Neuronal stem cell (in vitro differentiated cells): ENCODE data around the gene ROCK1.

Source experiments
- DNase-seq: peaks from one replicate; pipeline ENCODE4 v3.0.0-alpha.2; 2013; ENCODE audit warnings: low spot score
- H2AFZ ChIP-seq: one replicate; pipeline ENCODE4 v1.6.1; 2013; ENCODE audit warnings: mild to moderate bottlenecking, low read length, inconsistent platforms
- H2AK5ac ChIP-seq: 2 replicates; pipeline ENCODE4 v1.6.1; 2013; ENCODE audit warnings: low read depth, mild to moderate bottlenecking, inconsistent platforms, low read length, moderate library complexity, mixed read lengths
- H2BK120ac ChIP-seq: 2 replicates; pipeline ENCODE4 v1.6.1; 2013; ENCODE audit warnings: low read depth, mild to moderate bottlenecking, inconsistent platforms, low read length, moderate library complexity, mixed read lengths
- H2BK12ac ChIP-seq: one replicate; pipeline ENCODE4 v1.6.1; 2013; ENCODE audit warnings: low read length, inconsistent platforms
- H2BK15ac ChIP-seq: 2 replicates; pipeline ENCODE4 v1.6.1; 2013; ENCODE audit warnings: mild to moderate bottlenecking, low read length, inconsistent platforms, mixed read lengths
- H2BK5ac ChIP-seq: one replicate; pipeline ENCODE4 v1.6.1; 2013; ENCODE audit warnings: inconsistent platforms, mild to moderate bottlenecking, low read length, moderate library complexity
- H3K14ac ChIP-seq: one replicate; pipeline ENCODE4 v1.6.1; 2013; ENCODE audit warnings: low read length, inconsistent platforms
- H3K18ac ChIP-seq: 2 replicates; pipeline ENCODE4 v1.6.1; 2013; ENCODE audit warnings: low read length, inconsistent platforms
- H3K23ac ChIP-seq: 2 replicates; pipeline ENCODE4 v1.6.1; 2013; ENCODE audit warnings: low read depth, mild to moderate bottlenecking, mixed read lengths, low read length, inconsistent platforms; ENCODE audit not compliant: poor library complexity
- H3K27ac ChIP-seq: replicated peaks from 3 replicates; pipeline ENCODE4 v1.5.1; 2013; ENCODE audit warnings: low read length, inconsistent platforms
- H3K27me3 ChIP-seq, 3 experiments: 2 replicates each; pipeline ENCODE4 v1.6.1; 2013; ENCODE audit warnings: low read length in 3 of 3, mild to moderate bottlenecking in 2 of 3, inconsistent platforms in 1 of 3, low read depth in 1 of 3, mixed read lengths in 1 of 3, moderate library complexity in 1 of 3; ENCODE audit not compliant: control insufficient read depth in 3 of 3, insufficient read depth in 3 of 3
- H3K36me3 ChIP-seq, 2 donors: replicated peaks in 1 of 2; 2 replicates each; pipeline ENCODE4 v1.6.1; 2013; ENCODE audit warnings: low read length in 2 of 2; ENCODE audit not compliant: control insufficient read depth in 2 of 2, insufficient read depth in 2 of 2
- H3K4ac ChIP-seq: 2 replicates; pipeline ENCODE4 v1.6.1; 2013; ENCODE audit warnings: inconsistent platforms, mild to moderate bottlenecking, low read length, moderate library complexity
- H3K4me1 ChIP-seq, 2 donors: 1 replicate in 1 of 2; 2 replicates in 1 of 2; pipeline ENCODE4 v1.6.1; 2013; ENCODE audit warnings: low read length in 2 of 2, low read depth in 1 of 2; ENCODE audit not compliant: control insufficient read depth in 2 of 2, insufficient read depth in 1 of 2
- H3K4me2 ChIP-seq: one replicate; pipeline ENCODE4 v1.6.1; 2013; ENCODE audit warnings: mild to moderate bottlenecking, low read length, inconsistent platforms; ENCODE audit not compliant: insufficient read depth, poor library complexity, severe bottlenecking
- H3K4me3 ChIP-seq, 2 donors: 2 replicates each; pipeline ENCODE4 v1.5.1; 2013; ENCODE audit warnings: low read length in 2 of 2, mild to moderate bottlenecking in 2 of 2, inconsistent platforms in 1 of 2, moderate library complexity in 1 of 2
- H3K79me1 ChIP-seq: one replicate; pipeline ENCODE4 v1.6.1; 2013; ENCODE audit warnings: low read depth, mild to moderate bottlenecking, inconsistent platforms, low read length, moderate library complexity
- H3K9ac ChIP-seq: one replicate; pipeline ENCODE4 v1.6.1; 2013; ENCODE audit warnings: mild to moderate bottlenecking, low read depth, low read length, inconsistent platforms; ENCODE audit not compliant: poor library complexity
- H3K9me3 ChIP-seq, 2 donors: replicated peaks in 1 of 2; 2 replicates each; pipeline versions ENCODE3 to v1.6.1; 2013; ENCODE audit warnings: low read length in 2 of 2, mild to moderate bottlenecking in 2 of 2, inconsistent platforms in 1 of 2, low read depth in 1 of 2, mixed read lengths in 1 of 2, moderate library complexity in 1 of 2; ENCODE audit not compliant: control insufficient read depth in 2 of 2, insufficient read depth in 1 of 2
- H4K8ac ChIP-seq: one replicate; pipeline ENCODE4 v1.6.1; 2013; ENCODE audit warnings: low read depth, mild to moderate bottlenecking, inconsistent platforms, low read length, moderate library complexity
- H4K91ac ChIP-seq: one replicate; pipeline ENCODE4 v1.6.1; 2013; ENCODE audit warnings: low read length, low read depth, mild to moderate bottlenecking, inconsistent platforms; ENCODE audit not compliant: poor library complexity
- WGBS, 2 donors: extraction: QIAGEN DNeasy Blood & Tissue Kit; methylation state at CpG; one replicate each; pipeline ENCODE4 v1.1.7; 2013; ENCODE audit warnings: missing lambda C conversion rate in 2 of 2, mixed read lengths in 1 of 2; ENCODE audit not compliant: insufficient read length in 2 of 2, insufficient replicate concordance in 1 of 2; ENCODE audit errors: extremely low coverage in 2 of 2; 5-methylcytosine and 5-hydroxymethylcytosine counted together

The ROCK1 gene

GRCh38 chr18:21073180-21073579 lies 38.4 kb downstream of the ROCK1 start:
- no peaks in the 10 kb centered on the region for H3K79me1 ChIP-seq

DNA sequence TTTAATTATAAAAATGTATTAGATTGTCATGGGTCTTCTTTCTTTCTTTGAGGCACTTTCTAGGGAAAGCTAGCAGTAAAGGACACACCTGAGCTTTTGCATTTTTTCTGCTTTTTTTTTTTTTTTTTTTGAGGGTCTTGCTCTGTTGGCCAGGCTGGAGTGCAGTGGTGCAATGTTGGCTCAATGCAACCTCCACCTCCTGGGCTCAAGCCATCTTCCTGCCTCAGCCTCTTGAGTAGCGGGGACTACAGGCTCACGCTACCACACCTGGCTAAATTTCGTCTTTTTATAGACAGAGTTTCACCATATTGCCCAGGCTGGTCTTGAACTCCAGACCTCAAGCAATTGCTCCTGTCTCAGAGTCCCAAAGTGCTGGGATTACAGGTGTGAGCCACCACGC lies 40.5 kb downstream of the ROCK1 start:
- H4K8ac ChIP-seq: no peak overlapping the region
- no peak for DNase-seq
- no peak overlapping the region for H3K9ac ChIP-seq
- H2BK120ac ChIP-seq: no peak overlapping the region
- no peak overlapping the region for H2AFZ ChIP-seq
- no peak overlapping the region for H2BK15ac ChIP-seq
- no peak overlapping the region for H3K23ac ChIP-seq
- no peak overlapping the region for H2BK12ac ChIP-seq
- H3K4me2 ChIP-seq: no peak overlapping the region
- WGBS, 2 donors: no CpG with 5 or more reads among the region's 4 CpGs
- no peak overlapping the region for H2AK5ac ChIP-seq
- no peak overlapping the region for H4K91ac ChIP-seq
- H3K4me3 ChIP-seq: no peak overlapping the region
- no peaks in the 10 kb centered on the region for H3K79me1 ChIP-seq
- H3K9me3 ChIP-seq: no peaks in the 10 kb centered on the region
- no peak overlapping the region for H3K14ac ChIP-seq
- no peaks in the 10 kb centered on the region for H3K4me1 ChIP-seq
- no peak overlapping the region for H3K4ac ChIP-seq
- H3K18ac ChIP-seq: no peak overlapping the region
- no peaks in the 10 kb centered on the region for H3K27me3 ChIP-seq
- peaks cover 0 to 16% of the 10 kb centered on the region in 2 donors for H3K36me3 ChIP-seq
- no peak overlapping the region for H2BK5ac ChIP-seq
- no peak overlapping the region for H3K27ac ChIP-seq

More at GRCh38 chr18:21073180-21073579, 38.4 kb downstream of the ROCK1 start:
- no peak overlapping the region for H2BK120ac ChIP-seq
- H3K4ac ChIP-seq: no peak overlapping the region
- no peak overlapping the region for H3K18ac ChIP-seq
- no peaks in the 10 kb centered on the region for H3K4me1 ChIP-seq
- no peak overlapping the region for H3K27ac ChIP-seq
- no peak overlapping the region for H4K91ac ChIP-seq
- H3K27me3 ChIP-seq: no peaks in the 10 kb centered on the region
- H4K8ac ChIP-seq: no peak overlapping the region
- no peak overlapping the region for H3K23ac ChIP-seq
- H3K9ac ChIP-seq: no peak overlapping the region
- H2AFZ ChIP-seq: no peak overlapping the region
- H3K4me2 ChIP-seq: no peak overlapping the region
- peaks cover 0 to 7% of the 10 kb centered on the region in 2 donors for H3K36me3 ChIP-seq
- H2BK5ac ChIP-seq: no peak overlapping the region
- H3K9me3 ChIP-seq: no peaks in the 10 kb centered on the region
- no peak overlapping the region for H3K14ac ChIP-seq
- H3K4me3 ChIP-seq: no peak overlapping the region
- DNase-seq: no peak
- H2AK5ac ChIP-seq: no peak overlapping the region
- H2BK15ac ChIP-seq: no peak overlapping the region
- H2BK12ac ChIP-seq: no peak overlapping the region

DNA sequence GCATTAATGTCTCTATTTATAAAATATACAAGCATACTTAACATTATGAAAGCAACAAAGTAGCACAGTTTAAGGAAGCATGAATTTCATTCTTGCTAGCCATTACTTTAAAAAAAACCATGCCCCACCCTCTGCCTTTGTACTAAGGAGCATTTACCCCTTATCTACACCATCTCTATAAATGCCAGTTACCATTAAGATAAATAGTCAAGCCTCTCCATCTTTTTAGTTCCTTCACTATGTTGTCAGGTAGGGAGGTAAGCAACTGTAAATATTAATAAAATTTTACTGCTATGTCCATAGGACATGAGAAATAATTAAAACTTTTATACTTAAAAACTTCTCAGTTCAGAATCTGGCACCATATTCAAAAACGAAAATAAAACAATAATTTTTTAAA lies 42.1 kb downstream of the ROCK1 start:
- Histone ChIP-seq H2BK15ac (no peak overlapping the region), H3K23ac (no peak overlapping the region), H3K4ac (no peak overlapping the region), H3K4me2 (no peak overlapping the region), H3K18ac (no peak overlapping the region), H3K9me3 (no peaks in the 10 kb centered on the region), H4K8ac (no peak overlapping the region), H3K79me1 (no peaks in the 10 kb centered on the region), H2AK5ac (no peak overlapping the region), H3K27me3 (no peaks in the 10 kb centered on the region), H2BK5ac (no peak overlapping the region), H2BK120ac (no peak overlapping the region), H3K27ac (no peak overlapping the region), H3K4me3 (no peak overlapping the region), H3K36me3 (peaks cover 0 to 16% of the 10 kb centered on the region in 2 donors), H3K9ac (no peak overlapping the region), H3K14ac (no peak overlapping the region), H4K91ac (no peak overlapping the region), H2AFZ (no peak overlapping the region), H2BK12ac (no peak overlapping the region), H3K4me1 (no peaks in the 10 kb centered on the region)
- 100% methylated on average over 1 of the region's 1 CpG; no CpG with 5 or more reads in 1 of the 2 donors for WGBS, 2 donors
- DNase-seq: no peak

- H2AK5ac ChIP-seq: no peak overlapping the region
- H3K36me3 ChIP-seq: peaks cover 0 to 16% of the 10 kb centered on the region in 2 donors
- no peak overlapping the region for H3K23ac ChIP-seq
- no peak overlapping the region for H3K27ac ChIP-seq
- H3K18ac ChIP-seq: no peak overlapping the region
- no peak overlapping the region for H3K4me2 ChIP-seq
- DNase-seq: no peak
- H2BK15ac ChIP-seq: no peak overlapping the region
- no peak overlapping the region for H4K91ac ChIP-seq
- no peak overlapping the region for H3K4ac ChIP-seq
- no peak overlapping the region for H2AFZ ChIP-seq
- H3K27me3 ChIP-seq: no peaks in the 10 kb centered on the region
- no peak overlapping the region for H3K9ac ChIP-seq
- H3K4me1 ChIP-seq: no peaks in the 10 kb centered on the region
- H4K8ac ChIP-seq: no peak overlapping the region
- no peak overlapping the region for H2BK12ac ChIP-seq
- no peak overlapping the region for H2BK5ac ChIP-seq
- H2BK120ac ChIP-seq: no peak overlapping the region
- no peak overlapping the region for H3K4me3 ChIP-seq
- no peaks in the 10 kb centered on the region for H3K79me1 ChIP-seq
- H3K14ac ChIP-seq: no peak overlapping the region
- peaks cover 0 to 5% of the 10 kb centered on the region in 2 donors for H3K9me3 ChIP-seq
These were observed 47.3 kb downstream of the ROCK1 start for GRCh38 chr18:21064347-21064746.
